HUES6 (cell line): ENCODE data around the gene KLHL40.

Experiments used
- H3K27ac ChIP-seq: 2 replicates; pipeline ENCODE4 v1.7.0; 2013; ENCODE audit warnings: low read depth, mild to moderate bottlenecking, low read length, inconsistent platforms
- H3K27me3 ChIP-seq: 2 replicates; pipeline ENCODE4 v1.6.1; 2013; ENCODE audit warnings: low read length; ENCODE audit not compliant: control insufficient read depth, insufficient read depth
- H3K36me3 ChIP-seq: 2 replicates; pipeline ENCODE4 v1.6.1; 2013; ENCODE audit warnings: low read length; ENCODE audit not compliant: control insufficient read depth, insufficient read depth
- H3K4me1 ChIP-seq: 2 replicates; pipeline ENCODE4 v1.6.1; 2013; ENCODE audit warnings: low read length; ENCODE audit not compliant: control insufficient read depth, insufficient read depth
- H3K4me3 ChIP-seq: 2 replicates; pipeline ENCODE4 v1.5.1; 2013; ENCODE audit warnings: low read depth, low read length
- H3K9ac ChIP-seq: one replicate; pipeline ENCODE4 v1.6.1; 2013; ENCODE audit warnings: mild to moderate bottlenecking, low read length
- H3K9me3 ChIP-seq: 2 replicates; pipeline ENCODE4 v1.6.1; 2013; ENCODE audit warnings: low read depth, low read length; ENCODE audit not compliant: control insufficient read depth, insufficient read depth

KLHL40 gene

DNA sequence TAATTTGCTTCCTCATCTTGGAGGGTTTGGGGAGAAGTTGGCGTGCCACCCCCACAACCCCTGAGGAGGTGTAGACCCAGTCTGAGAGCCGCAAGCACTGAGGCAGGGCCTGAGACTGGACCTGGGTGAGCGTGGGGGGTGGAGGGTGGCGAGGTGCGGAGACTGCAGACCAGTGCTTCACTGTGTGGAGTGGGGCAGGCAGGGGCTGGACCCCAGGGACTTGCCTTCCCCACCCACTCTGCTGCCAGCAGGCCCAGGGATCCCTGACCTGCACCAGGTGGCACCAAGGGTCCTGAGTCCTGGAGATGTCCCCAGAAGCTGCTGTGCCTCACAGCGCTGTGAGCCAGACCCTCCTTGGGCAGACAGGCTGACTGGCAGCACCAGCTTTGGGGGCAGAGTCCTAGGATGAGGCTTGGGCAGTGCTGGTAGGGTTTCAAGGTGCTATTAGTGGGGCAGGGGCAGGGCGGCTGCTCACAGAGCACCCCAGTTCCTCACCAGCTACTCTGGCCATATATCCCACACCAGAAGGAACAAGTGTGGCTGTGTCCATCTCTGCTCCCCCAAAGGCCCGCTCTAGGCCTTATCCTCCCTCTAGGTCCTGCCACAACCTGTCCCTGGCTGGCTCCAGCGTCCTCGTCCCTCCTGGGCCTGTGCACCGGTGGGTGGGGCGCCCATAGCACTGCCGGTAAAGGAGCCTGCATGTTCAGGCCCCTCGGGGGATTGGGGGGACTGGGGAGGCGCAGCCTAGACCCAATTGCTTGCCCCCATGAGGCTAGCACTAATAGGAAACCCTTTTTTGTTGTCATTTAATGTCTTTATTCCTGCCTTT, 20.1 kb upstream of the KLHL40 start:
- H3K36me3 ChIP-seq: peaks cover 2% of the 10 kb centered on the region; the same call in 1 of the 2 replicates
- H3K9me3 ChIP-seq: no peaks in the 10 kb centered on the region
- H3K9ac ChIP-seq: no peak overlapping the region
- H3K27me3 ChIP-seq: no peaks in the 10 kb centered on the region; the same call in 1 of the 2 replicates
- no peak overlapping the region for H3K4me3 ChIP-seq
- no peak overlapping the region for H3K27ac ChIP-seq
- H3K4me1 ChIP-seq: no peaks in the 10 kb centered on the region

DNA sequence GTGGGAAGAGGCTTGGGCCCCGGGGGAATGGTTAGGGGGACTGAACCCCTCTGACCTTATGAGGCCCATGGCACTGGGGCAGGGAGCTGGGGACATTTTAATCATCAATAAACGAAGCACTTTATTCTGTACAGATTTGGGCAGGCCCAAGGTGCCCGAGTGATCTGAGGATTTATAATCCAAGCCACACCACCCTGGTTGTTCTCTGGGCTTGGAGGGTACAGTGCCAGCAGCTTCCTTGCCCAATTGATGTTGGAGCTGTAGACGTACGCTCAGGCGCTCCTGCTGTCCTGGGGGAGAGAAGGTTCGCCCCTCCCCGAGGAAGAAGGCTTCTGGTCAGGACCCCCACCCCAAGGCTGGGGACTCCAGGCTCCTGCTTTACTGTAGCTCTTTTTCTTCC, 19.3 kb upstream of the KLHL40 start:
- Histone ChIP-seq H3K4me3 (no peak overlapping the region), H3K36me3 (peaks cover 2% of the 10 kb centered on the region; the same call in 1 of the 2 replicates), H3K9me3 (peaks cover 4% of the 10 kb centered on the region; the same call in 1 of the 2 replicates), H3K9ac (no peak overlapping the region), H3K27me3 (no peaks in the 10 kb centered on the region; the same call in 1 of the 2 replicates), H3K27ac (no peak overlapping the region), H3K4me1 (no peaks in the 10 kb centered on the region)

DNA sequence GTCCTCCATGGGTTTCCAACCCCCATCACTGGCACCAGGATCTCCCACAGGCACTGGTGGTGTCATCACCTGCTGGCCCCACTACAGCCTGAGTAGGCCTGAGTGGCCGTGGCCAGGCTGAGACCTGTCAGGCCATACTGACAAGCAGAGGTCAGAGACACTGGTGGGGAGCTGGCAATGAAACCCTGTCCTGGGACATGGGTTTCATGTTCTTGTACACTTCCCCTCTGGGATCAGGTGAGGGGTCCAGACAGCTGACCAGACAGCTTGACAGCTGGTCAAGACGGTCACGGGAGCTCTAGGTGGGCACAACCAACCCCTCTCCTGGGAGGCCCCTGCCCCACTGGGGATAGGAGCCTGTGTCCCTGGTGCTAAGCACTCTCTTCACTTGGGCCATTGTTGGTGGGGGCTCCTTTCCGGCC, 18.7 kb upstream of the KLHL40 start:
- Histone ChIP-seq H3K36me3 (peaks cover 2% of the 10 kb centered on the region; the same call in 1 of the 2 replicates), H3K27me3 (no peaks in the 10 kb centered on the region; the same call in 1 of the 2 replicates), H3K4me1 (no peaks in the 10 kb centered on the region), H3K9ac (no peak overlapping the region), H3K9me3 (peaks cover 4% of the 10 kb centered on the region; the same call in 1 of the 2 replicates), H3K4me3 (no peak overlapping the region), H3K27ac (no peak overlapping the region)

DNA sequence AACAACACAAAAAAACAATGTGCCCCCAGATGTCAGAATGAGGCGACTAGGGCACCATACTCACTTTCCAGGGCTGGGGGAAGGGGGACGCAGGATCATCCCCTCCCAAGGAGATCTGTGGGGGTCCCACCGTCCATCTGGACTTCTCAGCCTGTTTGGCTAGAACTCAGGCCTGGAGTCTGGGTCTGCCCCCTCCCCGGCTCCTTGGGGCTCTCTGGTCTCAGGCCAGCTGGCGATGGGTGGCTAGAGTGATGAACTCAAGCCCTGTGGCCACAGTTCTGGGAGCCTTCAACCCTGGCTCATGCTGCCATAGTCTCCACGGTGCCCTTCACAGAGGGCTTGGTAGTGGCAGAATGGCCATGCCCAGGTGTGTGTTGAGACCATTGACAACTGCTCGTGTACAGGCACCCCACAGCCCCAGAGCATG, 18.2 kb upstream of the KLHL40 start:
- peaks cover 2% of the 10 kb centered on the region; the same call in 1 of the 2 replicates for H3K36me3 ChIP-seq
- no peaks in the 10 kb centered on the region; the same call in 1 of the 2 replicates for H3K27me3 ChIP-seq
- H3K4me1 ChIP-seq: no peaks in the 10 kb centered on the region
- H3K9me3 ChIP-seq: peaks cover 4% of the 10 kb centered on the region; the same call in 1 of the 2 replicates
- H3K9ac ChIP-seq: no peak overlapping the region
- H3K4me3 ChIP-seq: no peak overlapping the region
- H3K27ac ChIP-seq: no peak overlapping the region

DNA sequence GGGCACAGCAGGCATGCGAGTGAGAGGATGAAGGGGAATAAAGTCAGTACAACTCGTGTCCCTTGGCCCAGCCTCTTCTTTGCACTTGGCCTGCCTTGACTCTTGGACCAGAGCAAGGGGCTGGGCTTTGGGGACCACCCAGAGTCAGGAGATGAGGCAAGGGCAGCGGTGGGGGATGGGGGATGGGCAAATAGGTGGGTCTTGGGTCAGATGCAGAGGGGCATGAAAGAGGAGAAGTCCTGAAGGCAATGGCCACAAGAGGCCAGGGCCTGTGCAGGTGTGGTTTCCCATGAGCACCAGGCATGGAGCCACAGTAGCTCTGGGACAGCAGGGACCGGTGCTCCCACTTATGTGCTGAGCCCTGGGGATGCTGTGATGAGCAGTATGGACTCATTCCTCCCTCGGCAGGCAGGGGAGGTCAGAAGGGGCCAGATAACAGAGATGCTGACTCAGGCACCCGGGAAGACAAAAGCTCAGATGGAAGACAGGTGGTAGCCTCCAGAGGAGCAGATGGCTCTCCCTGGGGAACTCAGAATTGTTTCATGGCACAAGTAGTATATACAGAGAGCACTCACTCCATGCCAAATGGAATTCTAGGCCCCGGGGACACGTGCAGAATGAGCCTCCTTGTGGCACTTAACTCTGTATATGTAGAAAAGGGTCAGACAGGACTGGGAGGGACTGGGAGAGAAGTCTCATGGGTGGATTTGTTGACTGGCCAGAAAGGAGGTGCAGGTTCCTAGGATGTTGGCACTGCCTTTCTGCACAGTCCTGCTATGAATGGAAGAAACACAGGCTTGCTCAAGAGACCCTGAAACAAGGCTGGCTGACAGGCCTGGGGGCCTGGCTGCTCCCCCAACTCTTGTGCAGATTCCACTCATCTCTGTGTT, 17.6 kb upstream of the KLHL40 start:
- H3K36me3 ChIP-seq: peaks cover 2% of the 10 kb centered on the region; the same call in 1 of the 2 replicates
- no peak overlapping the region for H3K27ac ChIP-seq
- H3K9me3 ChIP-seq: peaks cover 4% of the 10 kb centered on the region; the same call in 1 of the 2 replicates
- no peaks in the 10 kb centered on the region; the same call in 1 of the 2 replicates for H3K27me3 ChIP-seq
- H3K9ac ChIP-seq: no peak overlapping the region
- H3K4me1 ChIP-seq: no peaks in the 10 kb centered on the region
- no peak overlapping the region for H3K4me3 ChIP-seq

DNA sequence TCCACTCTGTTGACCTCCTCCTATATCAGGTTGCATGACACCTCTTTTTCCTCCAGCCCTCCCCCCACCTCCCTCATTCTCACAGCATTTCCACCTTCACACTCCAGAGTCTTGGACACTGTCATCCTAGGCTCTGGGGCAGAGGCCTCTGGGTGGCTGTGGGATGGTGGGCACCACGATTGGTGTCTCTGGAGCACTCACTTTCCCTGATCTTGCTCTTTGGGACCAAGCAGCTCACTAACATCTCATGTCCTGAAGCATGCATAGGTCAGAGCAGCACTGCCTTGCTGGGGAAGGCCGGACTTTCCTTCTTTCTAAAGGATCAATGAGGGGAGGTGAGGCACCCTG, 16.9 kb upstream of the KLHL40 start:
- no peak overlapping the region for H3K27ac ChIP-seq
- no peaks in the 10 kb centered on the region for H3K4me1 ChIP-seq
- H3K4me3 ChIP-seq: no peak overlapping the region
- peaks cover 2% of the 10 kb centered on the region; the same call in 1 of the 2 replicates for H3K36me3 ChIP-seq
- H3K27me3 ChIP-seq: no peaks in the 10 kb centered on the region; the same call in 1 of the 2 replicates
- H3K9me3 ChIP-seq: peaks cover 4% of the 10 kb centered on the region; the same call in 1 of the 2 replicates
- no peak overlapping the region for H3K9ac ChIP-seq

DNA sequence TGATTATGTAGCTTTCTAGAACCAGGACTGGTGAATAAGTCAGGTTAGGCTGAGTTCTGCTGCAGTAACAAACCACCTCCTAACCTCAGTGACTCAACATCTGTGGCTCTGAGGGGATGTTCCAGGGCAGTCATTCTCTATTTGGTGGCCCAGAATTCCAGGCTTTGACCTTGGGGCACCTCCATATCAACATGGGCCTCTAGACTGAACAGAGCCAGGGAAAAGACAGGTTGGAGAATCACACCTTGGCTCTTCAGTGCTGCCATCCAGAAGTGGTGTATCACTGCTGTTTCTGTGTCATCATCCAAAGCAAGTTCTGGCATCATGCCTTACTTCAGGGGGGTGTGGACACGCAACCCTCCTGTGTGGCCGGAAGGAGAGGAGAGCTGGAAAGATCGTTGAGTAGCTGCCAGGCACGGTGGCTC, 16.5 kb upstream of the KLHL40 start:
- no peak overlapping the region for H3K4me3 ChIP-seq
- H3K9ac ChIP-seq: no peak overlapping the region

DNA sequence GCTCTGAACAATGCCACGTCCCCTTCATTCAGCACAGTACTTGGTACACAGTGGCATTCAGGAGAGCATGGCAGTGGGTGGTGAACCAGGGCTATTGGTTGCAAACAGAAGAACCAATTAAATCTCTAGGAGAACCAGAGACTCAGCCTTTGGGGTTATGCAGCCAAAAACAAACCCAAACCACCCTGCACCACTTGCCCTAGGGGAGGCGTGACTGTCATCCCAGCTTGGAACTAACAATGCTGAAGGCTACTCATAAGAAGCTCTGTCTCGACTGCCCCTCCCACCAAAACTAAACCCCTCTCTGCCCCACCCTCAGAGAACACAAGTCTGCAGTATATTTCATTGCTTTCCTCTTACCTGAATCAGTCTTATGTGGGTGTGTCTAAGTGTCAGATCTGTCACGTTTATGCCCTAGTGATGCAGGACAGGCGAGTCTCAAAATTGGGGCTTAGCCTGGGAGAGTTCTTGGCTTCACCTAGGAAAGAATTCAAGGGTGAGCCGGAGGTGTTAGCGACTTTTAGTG, 15.2 kb upstream of the KLHL40 start:
- H3K36me3 ChIP-seq: no peaks in the 10 kb centered on the region
- H3K4me1 ChIP-seq: no peaks in the 10 kb centered on the region
- no peak overlapping the region for H3K9ac ChIP-seq
- H3K4me3 ChIP-seq: no peak overlapping the region
- H3K9me3 ChIP-seq: peaks cover 4% of the 10 kb centered on the region; the same call in 1 of the 2 replicates
- no peak overlapping the region for H3K27ac ChIP-seq
- no peaks in the 10 kb centered on the region; the same call in 1 of the 2 replicates for H3K27me3 ChIP-seq

More for the DNA sequence above, 16.5 kb upstream of the KLHL40 start:
- H3K9me3 ChIP-seq: peaks cover 4% of the 10 kb centered on the region; the same call in 1 of the 2 replicates
- H3K27me3 ChIP-seq: no peaks in the 10 kb centered on the region; the same call in 1 of the 2 replicates
- no peaks in the 10 kb centered on the region for H3K4me1 ChIP-seq
- H3K27ac ChIP-seq: no peak overlapping the region
- H3K36me3 ChIP-seq: no peaks in the 10 kb centered on the region; the same call in 1 of the 2 replicates

DNA sequence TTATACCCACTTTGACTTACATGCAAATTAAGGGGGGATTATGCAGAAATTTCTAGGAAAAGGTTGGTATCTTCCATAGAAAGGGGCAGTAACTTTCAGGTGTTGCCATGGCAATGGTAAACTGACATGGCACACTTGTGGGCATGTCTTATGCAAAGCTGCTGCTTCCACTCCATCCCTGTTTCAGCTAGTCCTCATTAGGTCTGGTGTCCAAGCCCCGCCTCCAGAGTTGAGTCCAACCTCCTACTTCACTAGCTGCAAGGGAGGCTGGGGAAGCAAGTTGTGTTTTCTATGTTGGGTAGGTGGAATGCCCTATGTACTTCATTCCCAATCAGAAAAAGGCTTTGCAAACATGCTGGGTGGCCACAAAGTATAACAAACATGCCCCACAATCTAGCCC, 14.7 kb upstream of the KLHL40 start:
- H3K27me3 ChIP-seq: no peaks in the 10 kb centered on the region; the same call in 1 of the 2 replicates
- H3K4me1 ChIP-seq: no peaks in the 10 kb centered on the region
- no peaks in the 10 kb centered on the region for H3K36me3 ChIP-seq
- H3K27ac ChIP-seq: no peak overlapping the region
- no peak overlapping the region for H3K4me3 ChIP-seq
- H3K9me3 ChIP-seq: peaks cover 4% of the 10 kb centered on the region; the same call in 1 of the 2 replicates
- no peak overlapping the region for H3K9ac ChIP-seq

DNA sequence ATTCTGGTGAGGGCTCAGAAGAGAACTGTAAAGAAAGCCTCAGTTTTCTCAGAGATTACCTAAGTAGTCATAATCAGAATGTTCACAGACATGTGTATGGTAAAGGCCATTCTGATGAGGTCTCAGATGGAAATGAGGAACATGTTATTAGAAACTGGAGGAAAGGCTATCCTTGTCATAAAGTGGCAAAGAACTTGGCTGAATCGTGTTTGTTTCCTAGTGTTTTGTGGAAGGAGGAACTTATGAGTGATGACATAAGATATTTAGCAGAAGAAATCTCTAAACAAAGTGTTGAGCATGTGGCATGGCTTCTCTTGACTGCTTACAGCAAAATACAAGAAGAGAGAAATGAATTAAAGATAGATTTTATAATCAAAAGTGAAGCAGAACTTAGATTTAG, 12.8 kb upstream of the KLHL40 start:
- Histone ChIP-seq H3K9ac (no peak overlapping the region), H3K9me3 (peaks cover 8% of the 10 kb centered on the region), H3K27me3 (no peaks in the 10 kb centered on the region; the same call in 1 of the 2 replicates), H3K4me3 (no peak overlapping the region), H3K27ac (no peak overlapping the region), H3K36me3 (no peaks in the 10 kb centered on the region), H3K4me1 (no peaks in the 10 kb centered on the region)
